ENCODE measurements around the gene FUT3. TPM values are rescaled to one million over a fixed set of nuclear protein-coding genes. Genes with fewer than 3 reads are reported as not detected.

Gene FUT3
- polyA plus RNA-seq, 3 donors, result not detected

DNA sequence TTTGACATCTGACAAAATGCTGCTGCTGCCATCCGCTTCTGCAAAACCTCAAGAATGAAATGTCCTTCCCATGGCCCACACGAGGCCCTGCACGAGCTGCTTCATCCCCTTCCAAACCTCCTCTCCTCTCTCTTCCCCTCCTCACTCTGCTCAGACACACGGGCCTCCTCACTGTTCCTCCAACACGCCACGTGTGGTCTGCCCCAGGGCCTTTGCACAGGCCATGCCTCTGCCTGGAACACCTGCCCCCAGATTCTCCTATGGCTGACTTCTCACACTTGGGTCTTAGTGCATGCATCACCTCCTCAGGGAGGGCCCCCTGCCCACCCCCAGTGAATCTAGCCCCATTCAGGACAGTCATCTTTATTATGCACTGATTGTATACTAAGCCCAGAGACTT lies 30.5 kb downstream of the FUT3 start:
- Histone ChIP-seq H3K9ac (ENCODE audit: insufficient read depth, low read length, poor library complexity, severe bottlenecking) (no peak overlapping the region), H3K4me1 (ENCODE audit: control insufficient read depth in 1 of 2, insufficient read depth in 2 of 2, low read length in 2 of 2) (no peaks in the 10 kb centered on the region), H2AFZ (ENCODE audit: insufficient read depth, low read depth, low read length, poor library complexity, severe bottlenecking) (no peak overlapping the region), H4K20me1 (ENCODE audit: insufficient read depth, low read length) (no peaks in the 10 kb centered on the region), H3K79me2 (ENCODE audit: insufficient read depth, low read length) (no peaks in the 10 kb centered on the region), H3K27ac (ENCODE audit: low read depth in 1 of 2, low read length in 2 of 2) (no peak overlapping the region), H3K4me3 (replicated peaks in 1 of 3; ENCODE audit: low read depth in 2 of 3, low read length in 3 of 3) (no peak overlapping the region), H3K36me3 (replicated peaks in 1 of 2; ENCODE audit: control insufficient read depth in 1 of 2, insufficient read depth in 2 of 2, low read length in 2 of 2) (no peaks in the 10 kb centered on the region), H3K4me2 (replicated peaks; ENCODE audit: extremely low read depth, low read length, poor library complexity, severe bottlenecking) (no peak overlapping the region), H3K9me3 (replicated peaks in 1 of 2; ENCODE audit: control insufficient read depth in 1 of 2, insufficient read depth in 1 of 2, low read length in 2 of 2) (no peaks in the 10 kb centered on the region), H3K27me3 (ENCODE audit: control insufficient read depth in 2 of 2, insufficient read depth in 2 of 2, low read length in 2 of 2) (no peaks in the 10 kb centered on the region)
- no peaks in the 10 kb centered on the region for H3K36me3 Mint-ChIP-seq
- intact Hi-C loops (cut with micrococcal nuclease), result no loop called here
- H3K9me3 Mint-ChIP-seq, result peaks cover 0 to 3% (median 0%) of the 10 kb centered on the region in 7 donors
- TF ChIP-seq, protein P1, sequence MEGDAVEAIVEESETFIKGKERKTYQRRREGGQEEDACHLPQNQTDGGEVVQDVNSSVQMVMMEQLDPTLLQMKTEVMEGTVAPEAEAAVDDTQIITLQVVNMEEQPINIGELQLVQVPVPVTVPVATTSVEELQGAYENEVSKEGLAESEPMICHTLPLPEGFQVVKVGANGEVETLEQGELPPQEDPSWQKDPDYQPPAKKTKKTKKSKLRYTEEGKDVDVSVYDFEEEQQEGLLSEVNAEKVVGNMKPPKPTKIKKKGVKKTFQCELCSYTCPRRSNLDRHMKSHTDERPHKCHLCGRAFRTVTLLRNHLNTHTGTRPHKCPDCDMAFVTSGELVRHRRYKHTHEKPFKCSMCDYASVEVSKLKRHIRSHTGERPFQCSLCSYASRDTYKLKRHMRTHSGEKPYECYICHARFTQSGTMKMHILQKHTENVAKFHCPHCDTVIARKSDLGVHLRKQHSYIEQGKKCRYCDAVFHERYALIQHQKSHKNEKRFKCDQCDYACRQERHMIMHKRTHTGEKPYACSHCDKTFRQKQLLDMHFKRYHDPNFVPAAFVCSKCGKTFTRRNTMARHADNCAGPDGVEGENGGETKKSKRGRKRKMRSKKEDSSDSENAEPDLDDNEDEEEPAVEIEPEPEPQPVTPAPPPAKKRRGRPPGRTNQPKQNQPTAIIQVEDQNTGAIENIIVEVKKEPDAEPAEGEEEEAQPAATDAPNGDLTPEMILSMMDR (IDR thresholded peaks at IDR 0.05), result no peak
- H3K4me1 Mint-ChIP-seq, result no peaks in the 10 kb centered on the region
- H3K4me3 Mint-ChIP-seq, result no peak overlapping the region
- WGBS (ENCODE audit: insufficient coverage), result 56% methylated on average over 5 of the region's 6 CpGs
- H3K27me3 Mint-ChIP-seq (ENCODE audit: low read depth in 3 of 3), result peaks cover 10 to 12% (median 11%) of the 10 kb centered on the region in 3 donors
- no peak for DNase-seq
- H3K27ac Mint-ChIP-seq, result no peak overlapping the region

DNA sequence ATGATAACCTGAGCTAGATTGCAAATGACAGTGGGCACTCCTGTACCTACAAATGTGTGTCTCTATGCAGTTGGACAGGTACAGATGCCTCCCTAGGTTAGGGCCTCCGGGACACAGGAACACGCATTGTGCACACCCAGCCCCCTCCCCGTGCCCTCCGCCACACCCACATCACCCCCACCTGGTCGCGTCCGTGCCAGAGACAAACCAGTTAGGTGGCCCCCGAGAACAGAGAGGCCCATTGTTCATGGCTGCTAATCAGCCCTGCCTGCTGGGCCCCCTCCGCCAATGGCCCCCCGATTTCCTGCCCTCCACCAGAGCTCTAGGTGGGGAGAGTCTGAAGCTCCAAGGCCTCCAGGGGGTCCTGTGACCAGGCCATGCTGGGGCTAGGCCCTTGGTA lies 32.7 kb downstream of the FUT3 start:
- no peak overlapping the region for H3K4me3 ChIP-seq (replicated peaks in 1 of 3; ENCODE audit: low read depth in 2 of 3, low read length in 3 of 3)
- Mint-ChIP-seq H3K9me3 (peaks cover 0 to 3% (median 2%) of the 10 kb centered on the region in 7 donors), H3K27me3 (ENCODE audit: low read depth in 3 of 3) (peaks cover 6 to 14% (median 13%) of the 10 kb centered on the region in 3 donors), H3K4me3 (no peak overlapping the region), H3K36me3 (no peaks in the 10 kb centered on the region), H3K4me1 (no peaks in the 10 kb centered on the region), H3K27ac (no peak overlapping the region)
- H3K36me3 ChIP-seq (replicated peaks in 1 of 2; ENCODE audit: control insufficient read depth in 1 of 2, insufficient read depth in 2 of 2, low read length in 2 of 2), result no peaks in the 10 kb centered on the region
- no peak overlapping the region for H3K4me2 ChIP-seq (replicated peaks; ENCODE audit: extremely low read depth, low read length, poor library complexity, severe bottlenecking)
- no peak overlapping the region for H2AFZ ChIP-seq (ENCODE audit: insufficient read depth, low read depth, low read length, poor library complexity, severe bottlenecking)
- H3K4me1 ChIP-seq (ENCODE audit: control insufficient read depth in 1 of 2, insufficient read depth in 2 of 2, low read length in 2 of 2), result no peaks in the 10 kb centered on the region
- TF ChIP-seq, protein P1 (IDR thresholded peaks at IDR 0.05), result no peak
- WGBS (ENCODE audit: insufficient coverage), result 97% methylated on average over 4 of the region's 10 CpGs
- H4K20me1 ChIP-seq (ENCODE audit: insufficient read depth, low read length), result no peaks in the 10 kb centered on the region
- no peak for DNase-seq
- H3K79me2 ChIP-seq (ENCODE audit: insufficient read depth, low read length), result no peaks in the 10 kb centered on the region
- H3K9me3 ChIP-seq (replicated peaks in 1 of 2; ENCODE audit: control insufficient read depth in 1 of 2, insufficient read depth in 1 of 2, low read length in 2 of 2), result no peaks in the 10 kb centered on the region
- no peak overlapping the region for H3K9ac ChIP-seq (ENCODE audit: insufficient read depth, low read length, poor library complexity, severe bottlenecking)
- no peaks in the 10 kb centered on the region for H3K27me3 ChIP-seq (ENCODE audit: control insufficient read depth in 2 of 2, insufficient read depth in 2 of 2, low read length in 2 of 2)
- intact Hi-C loops (cut with micrococcal nuclease), result no loop called here
- H3K27ac ChIP-seq (ENCODE audit: low read depth in 1 of 2, low read length in 2 of 2), result no peak overlapping the region
